ENCODE measurements around the gene TRPM6.
"Not testable (repeated sequence)": the region's sequence is repeated elsewhere in the genome, so short reads cannot be mapped to it uniquely, and the experiment has no call there.

Gene TRPM6

DNA sequence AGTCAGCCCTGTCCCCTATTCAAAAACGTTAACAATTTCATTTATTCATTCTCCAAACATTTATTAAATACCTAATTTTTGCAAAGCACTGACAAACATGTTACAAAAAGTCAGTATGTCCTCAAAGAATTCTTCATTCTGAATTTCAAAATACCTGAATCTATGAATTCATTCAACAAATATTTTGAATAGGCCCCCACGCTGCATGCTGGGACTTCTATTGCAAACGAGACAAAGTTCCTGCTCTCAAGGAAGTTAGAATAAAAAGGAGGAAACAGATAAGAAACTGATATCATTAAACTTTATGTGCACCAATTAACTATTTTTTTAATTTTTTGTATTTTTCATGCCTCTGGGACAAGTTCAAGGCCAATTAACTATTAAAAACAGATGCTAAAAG is 26.6 kb downstream of the TRPM6 start:
- Histone ChIP-seq H3K4me2 (ENCODE audit: insufficient read depth, low read length) (no peak overlapping the region), H3K36me3 (ENCODE audit: insufficient read depth, low read length) (no peaks in the 10 kb centered on the region), H3K79me2 (ENCODE audit: insufficient read depth, low read length) (no peaks in the 10 kb centered on the region), H2AFZ (ENCODE audit: low read depth, low read length) (no peak overlapping the region), H3K9me3 (ENCODE audit: insufficient read depth, low read length, severe bottlenecking) (no peaks in the 10 kb centered on the region), H3K4me1 (ENCODE audit: insufficient read depth, low read length) (no peaks in the 10 kb centered on the region), H3K27me3 (ENCODE audit: insufficient read depth, low read length, poor library complexity) (no peaks in the 10 kb centered on the region), H4K20me1 (ENCODE audit: insufficient read depth, low read length) (no peaks in the 10 kb centered on the region), H3K4me3 (ENCODE audit: low read depth in 1 of 2, low read length in 2 of 2) (no peak overlapping the region), H3K9ac (ENCODE audit: low read depth, low read length) (no peak overlapping the region), H3K27ac (ENCODE audit: low read length) (no peak overlapping the region)
- no peak for DNase-seq
- TF ChIP-seq EZH2 (IDR thresholded peaks at IDR 0.05; ENCODE audit: borderline replicate concordance, low read depth, low read length, severe bottlenecking) = no peak
- TF ChIP-seq, protein P1, sequence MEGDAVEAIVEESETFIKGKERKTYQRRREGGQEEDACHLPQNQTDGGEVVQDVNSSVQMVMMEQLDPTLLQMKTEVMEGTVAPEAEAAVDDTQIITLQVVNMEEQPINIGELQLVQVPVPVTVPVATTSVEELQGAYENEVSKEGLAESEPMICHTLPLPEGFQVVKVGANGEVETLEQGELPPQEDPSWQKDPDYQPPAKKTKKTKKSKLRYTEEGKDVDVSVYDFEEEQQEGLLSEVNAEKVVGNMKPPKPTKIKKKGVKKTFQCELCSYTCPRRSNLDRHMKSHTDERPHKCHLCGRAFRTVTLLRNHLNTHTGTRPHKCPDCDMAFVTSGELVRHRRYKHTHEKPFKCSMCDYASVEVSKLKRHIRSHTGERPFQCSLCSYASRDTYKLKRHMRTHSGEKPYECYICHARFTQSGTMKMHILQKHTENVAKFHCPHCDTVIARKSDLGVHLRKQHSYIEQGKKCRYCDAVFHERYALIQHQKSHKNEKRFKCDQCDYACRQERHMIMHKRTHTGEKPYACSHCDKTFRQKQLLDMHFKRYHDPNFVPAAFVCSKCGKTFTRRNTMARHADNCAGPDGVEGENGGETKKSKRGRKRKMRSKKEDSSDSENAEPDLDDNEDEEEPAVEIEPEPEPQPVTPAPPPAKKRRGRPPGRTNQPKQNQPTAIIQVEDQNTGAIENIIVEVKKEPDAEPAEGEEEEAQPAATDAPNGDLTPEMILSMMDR (IDR thresholded peaks at IDR 0.05; ENCODE audit: borderline replicate concordance, extremely low read depth, low read length, poor library complexity, severe bottlenecking) = no peak
- ATAC-seq (ENCODE audit: insufficient read depth, low read depth) = no peak

DNA sequence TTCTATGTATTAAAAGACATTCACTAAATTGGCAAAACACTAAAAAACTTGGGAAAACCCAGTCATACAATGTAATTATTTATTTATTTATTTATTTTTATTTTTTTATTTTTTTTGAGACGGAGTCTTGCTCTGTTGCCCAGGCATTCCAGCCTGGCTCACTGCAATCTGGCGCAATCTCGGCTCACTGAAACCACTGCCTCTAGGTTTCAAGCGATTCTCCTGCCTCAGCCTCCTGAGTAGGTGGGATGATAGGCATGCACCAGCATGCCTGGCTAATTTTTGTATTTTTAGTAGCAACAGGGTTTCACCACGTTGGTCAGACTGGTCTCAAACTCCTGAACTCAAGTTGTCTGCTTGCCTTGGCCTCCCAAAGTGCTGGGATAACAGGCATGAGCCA is 27.5 kb downstream of the TRPM6 start:
- H3K4me3 ChIP-seq (ENCODE audit: low read depth in 1 of 2, low read length in 2 of 2); H3K9ac ChIP-seq (ENCODE audit: low read depth, low read length); H3K4me2 ChIP-seq (ENCODE audit: insufficient read depth, low read length); ATAC-seq (ENCODE audit: insufficient read depth, low read depth); H3K36me3 ChIP-seq (ENCODE audit: insufficient read depth, low read length); DNase-seq; H3K4me1 ChIP-seq (ENCODE audit: insufficient read depth, low read length); H4K20me1 ChIP-seq (ENCODE audit: insufficient read depth, low read length); H2AFZ ChIP-seq (ENCODE audit: low read depth, low read length); H3K79me2 ChIP-seq (ENCODE audit: insufficient read depth, low read length); H3K27me3 ChIP-seq (ENCODE audit: insufficient read depth, low read length, poor library complexity); H3K27ac ChIP-seq (ENCODE audit: low read length); H3K9me3 ChIP-seq (ENCODE audit: insufficient read depth, low read length, severe bottlenecking): not testable (repeated sequence)

DNA sequence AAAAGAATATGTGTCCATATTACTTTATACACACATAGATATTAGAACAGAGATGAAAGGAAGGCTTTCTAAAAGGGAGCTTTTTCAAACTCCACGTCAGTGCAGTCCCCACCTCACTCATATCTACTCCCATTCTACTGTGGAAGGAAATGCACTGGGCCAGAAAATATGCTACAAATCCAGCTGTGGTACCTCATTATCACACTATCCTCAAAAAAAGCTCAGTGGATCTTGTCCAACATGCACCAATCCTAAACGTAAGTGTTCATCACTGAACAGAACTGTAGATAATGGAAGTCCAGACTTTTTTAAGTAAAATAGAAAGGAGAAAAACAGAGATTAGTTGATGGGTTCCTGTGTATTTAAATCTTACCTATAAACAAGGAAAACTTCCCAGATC is 27.9 kb downstream of the TRPM6 start:
- DNase-seq (no peak), ATAC-seq (ENCODE audit: insufficient read depth, low read depth) (no peak)
- Histone ChIP-seq H3K4me1 (ENCODE audit: insufficient read depth, low read length) (no peaks in the 10 kb centered on the region), H3K27me3 (ENCODE audit: insufficient read depth, low read length, poor library complexity) (peaks cover 3% of the 10 kb centered on the region), H4K20me1 (ENCODE audit: insufficient read depth, low read length) (no peaks in the 10 kb centered on the region), H2AFZ (ENCODE audit: low read depth, low read length) (no peak overlapping the region), H3K4me3 (ENCODE audit: low read depth in 1 of 2, low read length in 2 of 2) (no peak overlapping the region), H3K79me2 (ENCODE audit: insufficient read depth, low read length) (no peaks in the 10 kb centered on the region), H3K36me3 (ENCODE audit: insufficient read depth, low read length) (no peaks in the 10 kb centered on the region), H3K4me2 (ENCODE audit: insufficient read depth, low read length) (no peak overlapping the region), H3K9ac (ENCODE audit: low read depth, low read length) (no peak overlapping the region), H3K9me3 (ENCODE audit: insufficient read depth, low read length, severe bottlenecking) (no peaks in the 10 kb centered on the region), H3K27ac (ENCODE audit: low read length) (no peak overlapping the region)
- TF ChIP-seq, protein P1 (IDR thresholded peaks at IDR 0.05; ENCODE audit: borderline replicate concordance, extremely low read depth, low read length, poor library complexity, severe bottlenecking) = no peak
- no peak for TF ChIP-seq EZH2 (IDR thresholded peaks at IDR 0.05; ENCODE audit: borderline replicate concordance, low read depth, low read length, severe bottlenecking)

DNA sequence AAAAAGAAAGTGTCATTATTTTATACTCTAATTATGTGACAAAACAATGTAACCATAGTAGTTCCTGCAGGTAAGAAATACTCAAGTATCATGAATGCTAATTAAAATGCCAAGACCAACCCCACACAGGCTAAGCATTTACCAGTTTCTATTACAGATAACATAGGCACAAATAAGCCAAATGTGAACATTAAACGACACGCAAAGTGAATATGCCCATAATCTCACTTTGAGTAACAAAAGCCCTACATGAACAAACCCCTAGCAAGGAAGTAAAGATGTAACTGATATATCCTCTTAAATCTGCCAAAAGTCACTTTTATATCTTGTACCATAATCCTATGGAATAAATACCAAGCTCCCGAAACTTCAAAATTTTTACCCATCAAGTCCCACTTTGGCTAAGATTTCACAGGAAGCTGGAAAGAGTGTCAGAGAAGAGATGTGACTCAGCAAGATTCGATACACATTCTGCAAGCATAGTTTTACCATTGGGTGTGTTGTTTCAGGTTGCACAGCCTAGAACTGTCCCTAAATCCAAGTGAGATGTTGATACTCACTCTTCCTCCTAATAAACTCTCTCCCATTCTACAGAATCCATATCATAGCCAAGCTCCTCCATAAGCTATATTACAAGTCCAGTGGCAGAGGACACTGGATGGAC is 28.8 kb downstream of the TRPM6 start:
- DNase-seq (no peak), ATAC-seq (ENCODE audit: insufficient read depth, low read depth) (no peak)
- Histone ChIP-seq H2AFZ (ENCODE audit: low read depth, low read length) (no peak overlapping the region), H3K4me2 (ENCODE audit: insufficient read depth, low read length) (no peak overlapping the region), H3K79me2 (ENCODE audit: insufficient read depth, low read length) (no peaks in the 10 kb centered on the region), H3K27me3 (ENCODE audit: insufficient read depth, low read length, poor library complexity) (peaks cover 3% of the 10 kb centered on the region), H3K9ac (ENCODE audit: low read depth, low read length) (no peak overlapping the region), H3K9me3 (ENCODE audit: insufficient read depth, low read length, severe bottlenecking) (no peaks in the 10 kb centered on the region), H3K27ac (ENCODE audit: low read length) (no peak overlapping the region), H3K36me3 (ENCODE audit: insufficient read depth, low read length) (no peaks in the 10 kb centered on the region), H3K4me3 (ENCODE audit: low read depth in 1 of 2, low read length in 2 of 2) (no peak overlapping the region), H3K4me1 (ENCODE audit: insufficient read depth, low read length) (no peaks in the 10 kb centered on the region), H4K20me1 (ENCODE audit: insufficient read depth, low read length) (no peaks in the 10 kb centered on the region)
- TF ChIP-seq, protein P1 (IDR thresholded peaks at IDR 0.05; ENCODE audit: borderline replicate concordance, extremely low read depth, low read length, poor library complexity, severe bottlenecking) = no peak
- TF ChIP-seq EZH2 (IDR thresholded peaks at IDR 0.05; ENCODE audit: borderline replicate concordance, low read depth, low read length, severe bottlenecking) = no peak
